Putamen (tissue), 1 donor: Measurements from ENCODE around the gene ZNF548.
"Not testable (repeated sequence)": the region's sequence is repeated elsewhere in the genome, so short reads cannot be mapped to it uniquely, and the experiment has no call there.

Experiments used
- DNase-seq: peaks from one replicate; pipeline ENCODE4 v3.0.0-alpha.2; 2016; ENCODE audit warnings: low spot score

Gene ZNF548

DNA sequence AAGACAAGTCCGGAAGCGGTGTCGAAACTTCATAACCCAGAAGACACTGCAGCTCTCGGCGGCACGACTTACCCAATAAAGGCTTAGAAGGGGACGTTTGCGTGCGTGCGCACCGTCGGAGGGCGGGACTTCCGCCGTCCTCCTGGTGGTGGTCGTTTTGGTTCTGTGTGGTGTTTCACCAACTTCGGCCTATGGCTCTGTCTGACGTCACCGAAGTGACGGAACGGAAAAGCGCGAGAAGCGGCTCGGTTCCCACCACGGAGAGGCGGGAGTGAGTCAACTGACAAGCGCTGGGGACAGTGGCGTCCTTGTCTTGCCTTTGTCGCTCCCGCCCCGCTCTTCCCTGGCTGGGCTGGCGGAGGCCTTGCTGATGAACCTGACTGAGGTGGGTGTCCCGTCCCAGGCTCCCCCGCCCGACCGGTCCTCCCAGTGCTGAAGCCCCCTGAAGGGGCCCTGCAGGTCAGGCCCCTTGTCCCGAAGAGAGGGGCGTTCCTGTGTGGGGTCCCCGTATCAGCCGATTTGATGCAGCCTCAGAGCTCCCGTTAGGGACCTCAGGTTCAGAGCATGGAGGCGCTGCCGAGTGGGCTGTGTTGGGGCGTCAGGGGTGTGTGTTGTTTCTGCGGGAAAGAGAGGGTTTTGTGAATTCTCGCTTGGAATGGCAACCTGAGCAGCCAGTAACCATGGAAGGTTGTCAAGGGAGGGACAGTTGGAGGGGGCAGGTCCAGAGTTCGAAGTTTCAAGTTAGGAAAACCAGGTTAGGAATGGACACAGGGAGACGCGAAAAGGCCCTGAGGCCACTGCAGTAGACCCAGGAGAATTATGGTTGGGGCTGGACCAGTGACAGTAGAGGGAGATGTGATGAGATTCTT, at the start of gene ZNF548:
Gene ZNF548 (plus strand): TSS at position 125 of the 869 bp plus-strand sequence. CDS start 246 bp downstream, at position 371.
- peak; percentile 98 for DNase-seq

DNA sequence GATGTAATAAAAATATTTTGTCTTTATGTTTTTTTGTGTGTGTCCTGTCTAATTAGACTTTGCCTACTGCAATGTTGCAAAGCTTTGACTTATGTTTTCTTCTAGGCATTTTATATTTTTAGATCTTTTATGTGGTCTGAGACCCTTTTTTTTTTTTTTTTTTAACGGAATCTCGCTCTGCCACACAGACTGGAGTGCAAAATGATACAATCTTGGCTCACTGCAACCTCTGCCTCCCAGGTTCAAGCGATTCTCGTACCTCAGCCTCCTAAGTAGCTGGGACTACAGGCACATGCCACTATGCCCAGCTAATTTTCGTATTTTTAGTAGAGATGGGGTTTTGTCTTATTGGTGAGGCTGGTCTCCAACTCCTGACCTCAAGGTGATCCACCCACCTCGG, 47.1 kb upstream of the ZNF548 start:
- no peak for DNase-seq

DNA sequence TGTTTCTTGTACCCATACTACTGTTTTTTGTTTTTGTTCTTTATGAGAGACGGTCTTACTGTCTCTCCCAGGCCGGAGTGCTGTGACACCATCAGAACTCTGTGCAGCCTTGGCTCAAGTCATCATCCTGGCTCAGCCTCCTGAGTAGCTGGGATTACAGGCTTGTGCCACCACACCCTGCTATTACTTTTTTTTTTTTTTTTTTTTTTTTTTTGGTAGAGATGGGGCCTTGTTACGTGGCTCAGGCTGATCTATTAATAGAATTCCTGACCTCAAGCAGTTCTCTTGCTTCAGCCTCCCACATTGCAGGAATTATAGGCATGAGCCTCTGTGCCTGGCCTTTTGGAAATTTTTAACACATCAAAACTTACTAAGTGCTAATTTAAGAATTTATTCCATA, 41.5 kb upstream of the ZNF548 start:
- no peak for DNase-seq

DNA sequence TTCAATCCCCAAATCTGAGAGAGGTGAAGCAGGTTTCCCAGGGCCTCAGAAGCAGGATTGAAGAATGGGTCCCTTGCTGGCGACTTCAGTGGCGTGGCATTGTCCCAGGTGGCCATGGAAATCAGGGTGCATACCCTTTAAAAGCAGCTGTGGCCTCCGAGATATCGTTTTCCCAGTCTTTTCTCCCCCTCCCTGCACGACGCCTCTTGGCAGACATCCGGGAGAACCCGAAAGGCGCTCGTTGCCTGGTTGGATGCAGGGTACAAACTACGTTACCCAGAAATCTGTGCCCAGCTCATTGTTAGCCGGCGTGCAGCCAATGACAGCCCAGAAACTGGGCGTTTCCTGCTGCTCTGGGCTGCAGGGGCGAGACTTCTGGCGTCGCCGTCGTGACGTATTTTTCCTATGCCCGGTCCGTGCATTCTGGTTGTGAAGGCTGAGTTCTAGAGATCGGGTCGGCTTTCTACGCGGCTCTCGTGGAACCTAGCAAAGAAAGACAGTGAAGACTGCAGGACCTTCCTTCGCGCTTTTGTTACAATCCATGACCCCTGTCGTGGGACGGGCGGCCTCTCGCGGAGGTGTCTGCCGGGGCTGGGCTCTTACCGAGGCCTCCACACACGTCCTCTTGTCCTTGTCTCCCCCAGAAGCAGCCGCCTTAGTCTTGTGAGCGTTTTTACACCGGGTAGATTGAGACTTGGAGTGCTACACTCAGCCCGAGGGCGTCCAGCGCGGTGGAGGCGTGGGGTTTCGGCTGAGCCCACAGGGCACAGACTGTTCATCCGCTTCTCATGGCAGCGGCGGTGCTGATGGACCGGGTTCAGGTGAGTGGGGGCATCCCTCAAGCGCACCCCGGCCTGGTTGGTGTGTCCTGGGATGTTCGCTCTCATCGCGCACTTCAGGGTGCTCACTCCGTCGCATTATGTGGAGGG, 38.5 kb upstream of the ZNF548 start, which contains the start of gene ZNF304:
Gene ZNF304 (plus strand): TSS at position 395 of the 929 bp plus-strand sequence. CDS start 394 bp downstream, at position 789.
- DNase-seq: peak; percentile 97

DNA sequence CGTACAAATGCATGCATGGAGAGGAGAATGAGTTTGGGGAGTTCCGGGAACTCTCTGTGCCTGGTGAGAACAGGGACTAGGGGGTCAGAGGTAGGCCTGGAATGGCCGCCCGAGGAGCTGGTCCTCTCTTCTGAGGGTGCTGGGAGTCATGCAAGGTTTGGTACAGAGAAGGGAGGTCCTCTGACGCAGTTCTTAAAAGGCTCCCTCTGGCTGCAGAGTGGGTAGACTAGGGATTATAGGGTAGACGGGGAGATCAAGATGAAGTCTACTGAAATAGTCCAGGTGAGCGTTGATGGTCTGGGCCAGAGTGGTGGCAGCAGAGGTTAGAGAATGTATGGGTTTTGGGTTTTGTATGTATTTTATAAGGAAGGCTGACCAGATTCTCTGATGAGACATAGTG, 37.8 kb upstream of the ZNF548 start:
- no peak for DNase-seq

DNA sequence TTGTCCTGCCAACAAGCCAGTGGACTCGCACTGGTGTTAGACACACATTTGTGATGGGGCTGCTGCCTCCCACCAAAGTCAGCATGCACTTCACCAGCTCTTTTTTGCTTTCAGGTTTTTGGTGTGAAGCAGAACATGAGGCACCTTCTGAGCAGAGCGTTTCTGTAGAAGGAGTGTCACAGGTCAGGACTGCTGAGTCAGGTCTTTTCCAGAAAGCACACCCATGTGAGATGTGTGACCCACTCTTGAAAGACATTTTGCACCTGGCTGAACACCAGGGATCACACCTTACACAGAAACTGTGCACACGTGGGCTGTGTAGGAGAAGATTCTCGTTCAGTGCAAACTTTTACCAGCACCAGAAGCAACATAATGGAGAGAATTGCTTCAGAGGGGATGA, 33.7 kb upstream of the ZNF548 start:
- no peak for DNase-seq

DNA sequence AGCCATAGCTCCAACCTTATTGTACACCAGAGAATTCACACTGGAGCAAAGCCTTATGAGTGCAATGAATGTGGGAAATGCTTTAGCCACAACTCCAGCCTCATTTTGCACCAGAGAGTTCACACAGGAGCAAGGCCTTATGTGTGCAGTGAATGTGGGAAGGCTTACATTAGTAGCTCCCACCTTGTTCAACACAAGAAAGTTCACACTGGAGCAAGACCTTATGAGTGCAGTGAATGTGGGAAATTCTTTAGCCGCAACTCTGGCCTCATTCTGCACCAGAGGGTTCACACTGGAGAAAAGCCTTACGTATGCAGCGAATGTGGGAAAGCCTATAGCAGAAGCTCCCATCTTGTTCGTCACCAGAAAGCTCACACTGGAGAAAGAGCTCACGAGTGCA, 32.2 kb upstream of the ZNF548 start:
- no peak for DNase-seq

DNA sequence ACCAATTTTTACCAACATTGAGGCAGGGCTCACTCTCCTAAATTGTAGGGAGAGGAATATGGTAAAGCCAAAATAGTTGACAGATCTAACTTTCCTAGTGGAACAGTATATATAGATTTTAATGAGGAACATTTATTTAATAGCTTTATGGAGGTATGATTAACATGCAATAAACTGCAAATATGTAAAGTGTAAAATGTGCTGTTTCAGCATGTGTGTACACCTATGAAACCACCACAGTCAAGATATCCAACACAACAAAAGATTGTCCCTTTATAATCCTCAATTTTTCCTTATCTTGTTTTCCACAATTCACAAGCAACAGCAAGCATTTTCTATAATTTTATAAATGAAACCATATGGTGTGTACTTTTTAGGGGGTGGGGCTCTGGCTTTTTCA, 30.4 kb upstream of the ZNF548 start:
- DNase-seq: no peak

DNA sequence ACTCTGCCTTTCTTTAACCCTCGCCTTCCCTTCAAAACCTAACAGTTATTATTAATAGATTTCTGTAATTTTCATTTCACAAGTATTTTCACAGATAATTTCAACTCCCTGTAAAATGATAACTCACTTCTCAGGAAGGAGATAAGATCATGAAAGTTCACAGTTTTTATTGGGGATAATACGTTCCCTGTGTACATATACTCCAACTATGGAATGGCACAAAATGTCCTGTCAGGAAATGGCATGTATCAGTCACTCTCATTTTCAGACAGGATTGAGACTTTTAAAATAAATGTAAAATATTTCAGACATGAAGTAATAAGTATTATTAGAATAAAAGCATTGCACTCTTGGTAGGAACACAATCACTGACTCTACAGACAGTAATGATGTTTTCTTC, 27.2 kb upstream of the ZNF548 start:
- DNase-seq: no peak

DNA sequence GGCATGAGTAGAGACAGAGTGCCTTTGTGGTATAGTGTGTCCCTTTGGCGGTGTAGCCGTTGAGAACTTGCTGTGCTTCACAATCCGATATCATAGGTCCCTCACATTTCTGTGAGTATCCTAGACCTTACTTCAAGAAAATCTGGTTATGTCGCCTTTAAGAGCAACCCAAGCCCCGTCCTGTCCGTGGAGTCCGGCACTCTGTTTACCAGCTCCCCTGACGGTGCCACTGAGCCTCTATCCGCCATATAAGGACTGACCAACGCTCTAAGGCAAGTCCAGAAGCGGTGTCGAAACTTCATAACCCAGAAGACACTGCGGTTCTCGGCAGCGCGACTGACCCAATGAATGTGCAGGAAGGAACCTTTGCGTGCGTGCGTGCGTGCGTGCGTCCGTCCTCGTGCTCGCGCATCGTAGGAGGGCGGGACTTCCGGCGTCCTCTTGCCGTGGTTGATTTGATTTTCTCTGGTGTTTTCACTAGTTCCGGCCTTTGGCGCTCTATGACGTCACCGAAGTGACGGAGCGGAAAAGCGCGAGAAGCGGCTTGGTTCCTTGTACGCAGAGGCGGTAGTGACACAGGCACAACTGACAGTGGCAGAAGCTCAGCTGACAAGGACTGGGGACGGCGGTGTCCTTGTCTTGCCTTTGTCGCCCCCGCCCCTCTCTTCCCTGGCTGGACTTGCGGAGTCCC, 26.5 kb upstream of the ZNF548 start, which contains the start of the genes TRAPPC2B and ZNF547:
Gene TRAPPC2B (plus strand): TSS at position 555 of the 691 bp plus-strand sequence. CDS start 1,283 bp downstream, outside the sequence.
Gene ZNF547 (plus strand): TSS at position 555 of the 691 bp plus-strand sequence. CDS start 5,005 bp downstream, outside the sequence.
- DNase-seq: peak; percentile 99

DNA sequence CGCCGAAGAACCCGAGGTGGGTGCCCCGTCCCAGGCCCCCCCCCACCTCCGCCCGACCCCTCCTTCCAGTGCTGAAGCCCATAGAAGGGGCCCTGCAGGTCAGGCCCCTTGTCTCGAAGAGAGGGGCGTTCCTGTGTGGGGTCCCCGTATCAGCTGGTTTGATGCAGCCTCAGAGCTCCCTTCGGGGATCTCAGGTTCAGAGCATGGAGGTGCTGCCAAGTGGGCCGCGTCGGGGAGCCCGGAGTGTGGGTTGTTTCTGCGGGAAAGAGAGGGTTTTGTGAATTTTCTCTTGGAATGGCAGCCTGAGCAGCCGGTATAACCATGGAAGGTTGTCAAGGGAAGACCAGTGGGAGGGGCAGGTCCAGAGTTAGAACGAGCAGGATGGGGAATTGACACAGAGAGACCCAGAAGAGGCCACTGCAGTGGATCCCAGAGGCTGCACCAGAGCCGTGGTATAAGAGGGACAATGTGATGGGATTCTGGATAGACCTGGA, 25.9 kb upstream of the ZNF548 start:
- no peak for DNase-seq

DNA sequence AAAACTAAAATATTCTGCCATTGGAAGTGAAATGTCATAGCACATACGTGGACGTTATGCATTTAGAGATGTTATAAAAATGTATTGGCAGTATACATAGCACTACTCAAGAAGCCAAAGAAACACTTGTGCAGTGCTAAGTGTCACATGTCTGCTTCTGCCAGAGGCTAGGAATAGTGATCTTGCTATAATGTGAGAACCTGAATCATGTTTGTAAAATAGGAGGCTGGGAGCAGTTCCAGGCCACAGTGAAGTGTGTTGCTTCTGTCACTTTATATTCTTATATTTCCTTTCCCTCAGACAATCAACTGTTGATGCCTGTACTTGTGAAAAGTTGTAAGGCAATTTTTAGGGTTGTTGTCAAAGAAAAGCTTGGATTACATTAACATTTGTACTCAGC, 22.9 kb upstream of the ZNF548 start:
- no peak for DNase-seq

DNA sequence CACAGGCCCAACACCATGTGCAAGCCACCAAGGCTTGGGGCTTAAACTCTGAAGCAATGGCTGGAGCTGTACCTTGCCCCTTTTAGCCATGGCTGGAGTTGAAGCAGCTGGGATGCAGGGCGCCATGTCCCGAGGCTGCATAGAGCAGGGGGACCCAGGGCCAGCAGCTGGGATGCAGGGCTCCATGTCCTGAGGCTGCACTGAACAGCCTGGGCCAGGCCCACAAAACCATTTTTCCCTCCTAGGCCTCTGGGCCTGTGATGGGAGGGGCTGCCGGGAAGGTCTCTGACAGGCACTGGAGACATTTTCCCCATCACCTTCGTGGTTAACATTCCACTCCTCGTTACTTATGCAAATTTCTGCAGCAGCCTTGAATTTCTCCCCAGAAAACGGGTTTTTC, 15.5 kb upstream of the ZNF548 start:
- DNase-seq: no peak

DNA sequence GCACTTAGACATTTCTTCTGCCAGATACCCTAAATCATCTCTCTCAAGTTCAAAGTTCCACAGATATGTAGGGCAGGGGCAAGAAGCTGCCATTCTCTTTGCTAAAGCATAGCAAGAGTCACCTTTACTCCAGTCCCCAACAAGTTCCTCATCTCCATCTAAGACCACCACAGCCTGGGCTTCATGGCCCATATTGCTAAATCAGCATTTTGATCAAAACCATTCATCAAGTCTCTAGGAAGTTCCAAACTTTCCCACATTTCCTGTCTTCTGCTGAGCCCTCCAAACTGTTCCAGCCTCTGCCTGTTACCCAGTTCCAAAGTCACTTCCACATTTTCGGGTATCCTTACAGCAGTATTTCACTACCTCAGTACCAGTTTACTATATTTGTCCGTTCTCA, 15.0 kb upstream of the ZNF548 start:
- DNase-seq: not testable (repeated sequence)

DNA sequence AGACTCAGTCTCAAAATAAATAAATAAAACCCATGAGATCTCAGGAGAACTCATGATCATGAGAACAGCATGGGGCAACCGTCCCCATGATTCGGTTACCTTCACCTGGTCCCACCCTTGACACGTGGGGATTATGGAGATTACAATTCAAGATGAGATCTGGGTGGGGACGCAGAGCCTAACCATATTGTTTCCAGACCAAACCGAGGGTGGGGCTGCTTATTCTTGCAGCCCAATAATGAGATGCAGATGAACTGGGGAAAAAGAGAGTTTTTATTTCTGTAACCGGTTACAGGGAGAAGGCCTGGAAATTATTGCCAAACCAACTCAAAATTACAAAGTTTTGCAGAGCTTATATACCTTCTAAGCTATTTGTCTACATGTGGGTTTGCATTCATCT, 13.5 kb upstream of the ZNF548 start:
- DNase-seq: no peak

DNA sequence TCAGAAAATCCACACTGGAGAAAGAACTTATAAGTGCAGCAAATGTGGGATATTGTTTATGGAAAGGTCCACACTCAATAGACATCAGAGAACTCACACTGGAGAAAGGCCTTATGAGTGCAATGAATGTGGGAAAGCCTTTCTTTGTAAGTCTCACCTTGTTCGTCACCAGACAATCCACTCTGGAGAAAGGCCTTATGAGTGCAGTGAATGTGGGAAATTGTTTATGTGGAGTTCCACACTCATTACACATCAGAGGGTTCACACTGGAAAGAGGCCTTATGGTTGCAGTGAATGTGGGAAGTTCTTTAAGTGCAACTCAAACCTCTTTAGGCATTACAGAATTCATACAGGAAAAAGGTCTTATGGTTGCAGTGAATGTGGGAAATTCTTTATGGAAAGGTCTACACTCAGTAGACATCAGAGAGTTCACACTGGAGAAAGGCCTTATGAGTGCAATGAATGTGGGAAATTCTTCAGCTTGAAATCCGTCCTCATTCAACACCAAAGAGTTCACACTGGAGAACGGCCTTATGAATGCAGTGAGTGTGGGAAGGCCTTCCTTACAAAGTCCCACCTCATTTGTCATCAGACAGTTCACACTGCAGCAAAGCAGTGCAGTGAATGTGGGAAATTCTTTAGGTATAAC, 12.0 kb upstream of the ZNF548 start:
- no peak for DNase-seq

DNA sequence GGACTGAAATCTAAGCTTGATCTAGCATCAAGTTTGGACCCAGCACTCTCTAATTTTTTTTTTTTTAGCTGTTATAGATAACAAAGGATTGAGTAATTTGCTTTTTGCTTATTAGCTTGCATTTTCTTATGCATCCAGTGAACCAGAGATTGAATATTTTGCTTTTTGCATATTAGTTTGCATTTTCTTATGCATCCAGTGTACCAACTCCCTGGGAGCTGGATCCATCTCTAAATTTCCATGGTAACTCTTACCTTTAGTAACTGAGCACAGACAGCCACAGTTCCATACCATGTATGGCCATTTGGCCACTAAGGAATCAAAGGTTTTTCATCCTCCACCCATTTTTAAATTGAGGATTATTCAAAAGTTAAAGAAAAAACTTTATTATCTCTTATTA, 8.7 kb upstream of the ZNF548 start:
- DNase-seq: no peak

DNA sequence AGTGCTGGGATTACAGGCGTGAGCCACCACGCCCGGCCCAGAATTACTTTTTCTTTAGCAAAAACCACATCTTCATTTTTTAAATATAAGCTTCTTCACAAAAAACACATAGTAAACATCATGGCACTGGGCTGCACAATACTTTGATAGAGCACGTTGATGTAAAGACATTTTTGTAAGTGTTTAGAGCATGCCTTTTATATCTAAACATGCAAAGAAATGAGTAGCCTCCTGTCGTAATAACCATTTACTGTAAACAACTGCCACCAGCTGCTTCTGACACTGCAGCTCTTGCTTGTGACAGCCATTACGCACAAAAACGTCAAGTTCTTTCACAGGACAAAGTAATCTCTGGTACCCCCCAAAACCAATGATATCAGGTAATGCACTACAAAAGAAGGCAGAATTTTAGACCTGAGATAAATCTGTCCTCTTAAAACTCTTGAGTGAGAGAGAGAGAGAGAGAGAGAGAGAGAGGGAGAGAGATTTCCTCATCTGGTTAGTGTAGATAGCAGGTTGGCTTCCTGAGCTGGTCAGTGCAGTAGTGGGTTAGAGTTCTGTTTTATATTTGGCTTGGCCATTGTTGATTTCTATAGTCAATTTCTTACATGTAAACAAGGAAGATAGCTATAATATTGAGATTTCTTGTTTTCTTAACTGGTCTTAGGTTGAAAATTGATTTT, 6.7 kb upstream of the ZNF548 start:
- no peak for DNase-seq

DNA sequence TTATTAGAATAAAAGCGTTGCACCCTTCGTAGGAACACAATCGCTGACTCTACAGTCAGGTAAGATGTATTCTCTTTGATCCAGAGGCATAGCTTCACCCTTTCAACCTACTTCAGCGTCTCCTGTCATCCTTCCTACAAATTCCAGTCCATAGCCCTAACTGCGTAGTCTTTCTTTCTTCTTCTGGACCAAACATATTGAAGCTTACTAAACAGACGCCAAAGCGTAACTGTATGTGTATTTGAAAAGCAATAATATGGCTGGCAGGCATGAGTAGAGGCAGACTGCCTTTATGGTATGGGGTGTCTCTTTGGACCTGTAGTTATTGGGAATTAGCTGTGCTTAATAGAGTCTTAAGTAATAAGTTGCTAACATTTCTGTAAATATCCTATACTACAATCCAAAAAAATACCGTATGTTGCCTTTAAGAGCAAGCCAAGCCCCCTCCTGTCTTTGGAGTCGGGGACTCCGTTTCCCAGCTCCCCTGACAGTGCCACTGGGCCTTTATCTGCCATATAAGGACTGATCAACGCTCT, 392 bp upstream of the ZNF548 start:
- DNase-seq: no peak

DNA sequence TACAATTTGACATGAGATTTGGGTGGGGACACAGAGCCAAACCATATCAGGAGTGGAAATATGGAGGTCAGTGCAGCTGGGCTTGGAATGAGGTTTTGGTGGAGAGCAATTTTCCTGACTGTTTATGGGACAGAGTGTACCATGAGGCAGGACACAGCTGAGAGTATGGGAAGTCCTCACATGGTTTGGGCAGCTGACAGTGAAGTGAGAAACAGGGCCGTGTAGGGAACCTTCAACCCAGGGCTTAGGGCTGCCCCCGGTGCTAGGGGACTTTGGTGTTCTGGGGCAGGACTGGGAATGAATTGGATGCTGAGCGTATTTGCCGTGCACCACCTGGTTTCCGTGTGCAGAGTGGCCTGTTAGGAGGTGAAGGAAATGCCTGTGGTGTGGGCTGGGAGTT, 6.1 kb downstream of the ZNF548 start:
- no peak for DNase-seq
